Measurements from ENCODE around the gene SOX15.

DNA sequence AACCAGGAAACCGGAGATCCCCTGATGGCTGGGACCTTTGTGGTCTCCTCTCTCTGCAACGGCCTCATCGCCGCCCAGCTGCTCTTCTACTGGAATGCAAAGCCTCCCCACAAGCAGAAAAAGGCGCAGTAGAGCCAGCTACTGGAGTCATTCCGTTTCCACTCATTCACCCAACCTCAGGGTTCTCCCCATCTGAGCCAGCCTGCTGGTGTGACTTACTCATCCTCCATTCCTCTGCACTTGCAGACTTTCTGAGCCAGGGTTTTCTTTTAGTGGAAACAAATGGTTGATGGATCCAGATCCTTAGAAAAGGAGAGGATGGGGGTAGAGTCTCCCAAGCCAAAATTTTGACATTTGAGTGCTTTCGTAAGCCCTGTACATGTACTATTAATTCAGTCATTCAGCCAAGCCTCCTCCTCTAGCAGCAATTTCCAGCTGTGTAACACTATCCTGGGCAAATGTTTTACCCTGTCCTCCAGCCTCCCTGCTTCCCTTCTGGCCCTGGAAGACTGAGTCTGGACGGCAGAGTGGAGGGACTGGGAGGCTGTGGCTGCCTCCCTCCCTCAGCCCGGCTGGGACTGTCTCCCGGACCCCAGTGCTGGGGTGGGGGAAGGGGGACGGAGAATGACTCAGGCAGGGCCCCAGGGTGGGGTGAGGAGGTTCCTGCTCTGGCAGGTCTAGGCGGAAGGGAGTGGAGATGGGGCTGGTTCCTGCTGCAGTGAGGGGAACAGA is 2.3 kb downstream of the SOX15 start:
- TF ChIP-seq POLR2AphosphoS5 (IDR thresholded peaks at IDR 0.05): no peak
- no peak for TF ChIP-seq POLR2A (IDR thresholded peaks at IDR 0.05)
- TF ChIP-seq, protein P1, sequence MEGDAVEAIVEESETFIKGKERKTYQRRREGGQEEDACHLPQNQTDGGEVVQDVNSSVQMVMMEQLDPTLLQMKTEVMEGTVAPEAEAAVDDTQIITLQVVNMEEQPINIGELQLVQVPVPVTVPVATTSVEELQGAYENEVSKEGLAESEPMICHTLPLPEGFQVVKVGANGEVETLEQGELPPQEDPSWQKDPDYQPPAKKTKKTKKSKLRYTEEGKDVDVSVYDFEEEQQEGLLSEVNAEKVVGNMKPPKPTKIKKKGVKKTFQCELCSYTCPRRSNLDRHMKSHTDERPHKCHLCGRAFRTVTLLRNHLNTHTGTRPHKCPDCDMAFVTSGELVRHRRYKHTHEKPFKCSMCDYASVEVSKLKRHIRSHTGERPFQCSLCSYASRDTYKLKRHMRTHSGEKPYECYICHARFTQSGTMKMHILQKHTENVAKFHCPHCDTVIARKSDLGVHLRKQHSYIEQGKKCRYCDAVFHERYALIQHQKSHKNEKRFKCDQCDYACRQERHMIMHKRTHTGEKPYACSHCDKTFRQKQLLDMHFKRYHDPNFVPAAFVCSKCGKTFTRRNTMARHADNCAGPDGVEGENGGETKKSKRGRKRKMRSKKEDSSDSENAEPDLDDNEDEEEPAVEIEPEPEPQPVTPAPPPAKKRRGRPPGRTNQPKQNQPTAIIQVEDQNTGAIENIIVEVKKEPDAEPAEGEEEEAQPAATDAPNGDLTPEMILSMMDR (IDR thresholded peaks at IDR 0.05): no peak

Data from upper lobe of left lung (tissue), 4 donors.